ENCODE results near the gene ARHGAP26. TPM values are rescaled to one million over a fixed set of nuclear protein-coding genes. Genes with fewer than 3 reads are reported as not detected.

Gene ARHGAP26
- total RNA-seq, 1 donor from 2014 or later, result 14.1 TPM

- Mint-ChIP-seq H3K9me3 (ENCODE audit: unreplicated experiment) (peaks cover 5% of the 10 kb centered on the region), H3K27me3 (ENCODE audit: unreplicated experiment) (no peaks in the 10 kb centered on the region), H3K36me3 (ENCODE audit: unreplicated experiment) (no peaks in the 10 kb centered on the region), H3K27ac (ENCODE audit: unreplicated experiment) (peak overlapping the region; percentile 88), H3K4me1 (ENCODE audit: unreplicated experiment) (peaks cover 37% of the 10 kb centered on the region), H3K4me3 (ENCODE audit: unreplicated experiment) (no peak overlapping the region)
- DNase-seq (ENCODE audit: extremely low spot score, unreplicated experiment), result no peak
- no peak for TF ChIP-seq CTCF (IDR thresholded peaks at IDR 0.05)
These were observed 384.6 kb downstream of the ARHGAP26 start for GRCh38 chr5:143154510-143155370.

GRCh38 chr5:143155455-143155854 is 385.3 kb downstream of the ARHGAP26 start:
- Mint-ChIP-seq H3K27ac (ENCODE audit: unreplicated experiment) (peak overlapping the region; percentile 88), H3K4me3 (ENCODE audit: unreplicated experiment) (no peak overlapping the region), H3K27me3 (ENCODE audit: unreplicated experiment) (no peaks in the 10 kb centered on the region)

GRCh38 chr5:143156086-143156485 is 385.9 kb downstream of the ARHGAP26 start:
- H3K27me3 Mint-ChIP-seq (ENCODE audit: unreplicated experiment), result no peaks in the 10 kb centered on the region
- H3K27ac Mint-ChIP-seq (ENCODE audit: unreplicated experiment), result peak overlapping the region; percentile 88
- H3K4me1 Mint-ChIP-seq (ENCODE audit: unreplicated experiment), result peaks cover 37% of the 10 kb centered on the region
- H3K36me3 Mint-ChIP-seq (ENCODE audit: unreplicated experiment), result no peaks in the 10 kb centered on the region
- H3K9me3 Mint-ChIP-seq (ENCODE audit: unreplicated experiment), result peaks cover 2% of the 10 kb centered on the region
- no peak for TF ChIP-seq CTCF (IDR thresholded peaks at IDR 0.05)
- DNase-seq (ENCODE audit: extremely low spot score, unreplicated experiment), result no peak
- no peak overlapping the region for H3K4me3 Mint-ChIP-seq (ENCODE audit: unreplicated experiment)

More at GRCh38 chr5:143155455-143155854, 385.3 kb downstream of the ARHGAP26 start:
- Mint-ChIP-seq H3K9me3 (ENCODE audit: unreplicated experiment) (peaks cover 5% of the 10 kb centered on the region), H3K4me1 (ENCODE audit: unreplicated experiment) (peaks cover 37% of the 10 kb centered on the region), H3K36me3 (ENCODE audit: unreplicated experiment) (no peaks in the 10 kb centered on the region)
- DNase-seq (ENCODE audit: extremely low spot score, unreplicated experiment), result no peak
- TF ChIP-seq CTCF (IDR thresholded peaks at IDR 0.05), result peak; percentile 37

- Mint-ChIP-seq H3K36me3 (ENCODE audit: unreplicated experiment) (no peaks in the 10 kb centered on the region), H3K9me3 (ENCODE audit: unreplicated experiment) (no peaks in the 10 kb centered on the region), H3K27ac (ENCODE audit: unreplicated experiment) (no peak overlapping the region), H3K4me3 (ENCODE audit: unreplicated experiment) (no peak overlapping the region), H3K27me3 (ENCODE audit: unreplicated experiment) (no peaks in the 10 kb centered on the region), H3K4me1 (ENCODE audit: unreplicated experiment) (peaks cover 37% of the 10 kb centered on the region)
- no peak for TF ChIP-seq CTCF (IDR thresholded peaks at IDR 0.05)
- no peak for DNase-seq (ENCODE audit: extremely low spot score, unreplicated experiment)
These were observed 386.4 kb downstream of the ARHGAP26 start for GRCh38 chr5:143156572-143156971.

- Mint-ChIP-seq H3K36me3 (ENCODE audit: unreplicated experiment) (no peaks in the 10 kb centered on the region), H3K27ac (ENCODE audit: unreplicated experiment) (no peak overlapping the region), H3K4me1 (ENCODE audit: unreplicated experiment) (peaks cover 23% of the 10 kb centered on the region), H3K27me3 (ENCODE audit: unreplicated experiment) (no peaks in the 10 kb centered on the region), H3K4me3 (ENCODE audit: unreplicated experiment) (no peak overlapping the region), H3K9me3 (ENCODE audit: unreplicated experiment) (no peaks in the 10 kb centered on the region)
- no peak for DNase-seq (ENCODE audit: extremely low spot score, unreplicated experiment)
- TF ChIP-seq CTCF (IDR thresholded peaks at IDR 0.05), result no peak
These were observed 388.9 kb downstream of the ARHGAP26 start for GRCh38 chr5:143159031-143159430.

Measured in osteocyte (in vitro differentiated cells).